NOMO-1 treated with DMSO at 0.1 percent for 48 hours (cell line): ENCODE results near the gene C6orf132.

Source experiments
- DNase-seq: peaks from one replicate; lab custom pipeline; 2025; ENCODE audit not compliant: unreplicated experiment; lab: John Stamatoyannopoulos, UW

C6orf132 gene

DNA sequence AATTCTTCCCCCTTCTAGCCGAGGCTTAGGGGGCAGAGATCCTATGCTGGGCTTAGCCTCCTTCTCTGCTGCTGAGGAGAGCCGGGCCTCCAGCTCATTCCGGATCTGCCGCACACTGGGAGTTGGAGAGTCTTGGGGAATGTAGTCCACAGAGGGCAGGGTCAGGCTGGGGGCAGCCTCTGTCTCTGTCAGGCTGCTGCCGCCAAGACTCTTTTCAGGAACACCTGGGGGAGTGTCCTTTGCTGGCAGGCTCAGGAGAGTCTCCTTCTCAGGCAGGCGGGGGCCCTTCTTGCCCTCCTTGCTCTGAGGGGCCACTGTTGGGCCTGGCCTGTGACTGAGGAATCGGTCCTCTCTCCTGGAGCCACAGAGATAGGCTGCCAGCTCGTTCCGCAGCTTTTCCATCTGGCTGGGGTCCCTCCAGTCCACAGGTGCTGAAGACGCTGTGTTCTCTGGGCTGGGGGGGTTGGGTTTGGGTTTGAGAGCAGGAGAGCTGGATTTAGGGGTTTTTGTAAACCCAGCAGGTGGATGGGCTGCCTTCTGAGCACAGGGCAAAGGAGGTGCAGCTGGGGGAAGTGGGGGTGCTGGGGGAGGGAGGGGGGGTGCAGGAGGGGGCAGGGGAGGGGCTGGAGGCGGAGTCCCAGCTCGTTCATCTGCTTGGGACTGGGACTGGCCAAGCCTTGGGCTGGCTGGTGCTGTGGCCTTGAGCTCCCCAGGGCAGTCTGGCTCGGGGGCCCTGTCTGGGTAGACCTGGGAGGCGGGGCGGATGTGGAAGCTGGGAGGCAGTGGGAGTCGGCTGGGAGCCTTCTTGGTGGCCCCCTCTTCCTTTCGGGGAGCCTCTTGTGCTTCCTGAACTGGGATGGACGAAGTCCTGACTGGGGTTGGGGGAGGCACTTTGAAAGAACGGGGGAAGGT, 36.1 kb downstream of the C6orf132 start:
- DNase-seq, result no peak

- no peak for DNase-seq
Measured at GRCh38 chr6:42105709-42106108, 36.7 kb downstream of the C6orf132 start.

DNA sequence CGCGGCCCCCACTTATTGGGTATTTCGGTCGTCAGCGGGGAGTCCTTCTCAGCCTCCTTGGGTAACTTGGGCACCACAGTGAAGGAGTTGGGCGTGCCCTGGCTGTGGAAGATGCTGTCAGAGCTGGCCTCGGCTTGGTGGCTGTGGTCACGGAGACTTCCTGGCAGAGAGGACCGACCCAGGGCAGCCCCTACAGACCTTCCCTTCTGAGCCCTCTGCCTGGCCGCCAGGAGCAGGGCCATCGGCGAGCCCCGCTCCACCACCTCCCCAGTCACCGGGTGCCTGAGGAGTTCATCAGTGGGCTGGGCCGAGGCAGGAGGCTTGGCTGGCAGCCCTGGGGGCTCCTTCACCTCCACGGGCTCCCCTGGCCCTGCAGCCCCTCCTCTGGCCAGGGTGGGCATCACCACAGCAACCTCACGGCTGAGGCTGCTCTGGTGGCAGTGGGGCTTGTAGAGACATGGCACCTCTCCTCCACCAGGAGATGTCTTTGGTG, 37.2 kb downstream of the C6orf132 start:
- no peak for DNase-seq

DNA sequence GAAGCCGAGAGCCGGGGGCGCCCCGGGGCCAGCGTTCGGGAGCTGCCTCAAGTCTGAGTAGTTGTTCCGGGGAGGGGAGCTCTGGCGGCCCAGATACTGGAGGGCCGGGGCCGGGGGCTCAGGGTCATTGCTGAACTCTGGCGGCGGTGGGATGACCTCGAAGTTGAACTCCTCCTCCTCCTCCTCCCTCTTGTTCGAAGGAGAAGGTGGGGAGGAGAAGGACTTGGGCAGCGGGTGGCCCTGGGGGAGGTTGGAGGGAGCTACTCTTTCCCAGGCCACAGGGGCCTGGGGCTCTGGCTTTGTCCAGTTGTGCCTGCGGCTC, 37.7 kb downstream of the C6orf132 start:
- DNase-seq, result peak; percentile 27

GRCh38 chr6:42104095-42104803, 38.2 kb downstream of the C6orf132 start:
- DNase-seq, result peak; percentile 66

GRCh38 chr6:42103753-42104094, 38.7 kb downstream of the C6orf132 start:
- no peak for DNase-seq

DNA sequence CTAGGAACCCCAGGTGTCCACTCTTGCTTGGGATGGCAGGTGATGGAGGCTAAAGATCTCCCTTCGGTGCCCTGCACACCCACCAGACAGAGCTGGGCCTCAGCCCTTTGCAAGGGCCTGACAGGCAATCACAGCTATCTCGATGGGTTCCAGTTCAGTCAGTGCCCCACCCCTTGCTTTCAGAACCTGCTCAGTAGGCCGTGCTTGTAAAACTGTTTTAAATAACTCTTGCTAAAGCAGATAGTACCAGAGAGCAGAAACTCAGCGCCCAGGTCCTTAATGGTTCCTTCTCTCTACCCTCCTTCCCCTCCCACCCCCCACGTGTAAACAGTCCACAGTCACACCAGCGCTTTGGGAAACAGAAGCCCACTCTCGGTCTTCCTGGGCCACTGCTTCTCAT, 39.2 kb downstream of the C6orf132 start:
- no peak for DNase-seq

GRCh38 chr6:42101186-42101657, 41.2 kb downstream of the C6orf132 start:
- DNase-seq, result no peak

- DNase-seq, result no peak
Measured at GRCh38 chr6:42100029-42100901, 42.2 kb downstream of the C6orf132 start.

GRCh38 chr6:42099340-42100028, 42.9 kb downstream of the C6orf132 start:
- DNase-seq, result no peak

DNA sequence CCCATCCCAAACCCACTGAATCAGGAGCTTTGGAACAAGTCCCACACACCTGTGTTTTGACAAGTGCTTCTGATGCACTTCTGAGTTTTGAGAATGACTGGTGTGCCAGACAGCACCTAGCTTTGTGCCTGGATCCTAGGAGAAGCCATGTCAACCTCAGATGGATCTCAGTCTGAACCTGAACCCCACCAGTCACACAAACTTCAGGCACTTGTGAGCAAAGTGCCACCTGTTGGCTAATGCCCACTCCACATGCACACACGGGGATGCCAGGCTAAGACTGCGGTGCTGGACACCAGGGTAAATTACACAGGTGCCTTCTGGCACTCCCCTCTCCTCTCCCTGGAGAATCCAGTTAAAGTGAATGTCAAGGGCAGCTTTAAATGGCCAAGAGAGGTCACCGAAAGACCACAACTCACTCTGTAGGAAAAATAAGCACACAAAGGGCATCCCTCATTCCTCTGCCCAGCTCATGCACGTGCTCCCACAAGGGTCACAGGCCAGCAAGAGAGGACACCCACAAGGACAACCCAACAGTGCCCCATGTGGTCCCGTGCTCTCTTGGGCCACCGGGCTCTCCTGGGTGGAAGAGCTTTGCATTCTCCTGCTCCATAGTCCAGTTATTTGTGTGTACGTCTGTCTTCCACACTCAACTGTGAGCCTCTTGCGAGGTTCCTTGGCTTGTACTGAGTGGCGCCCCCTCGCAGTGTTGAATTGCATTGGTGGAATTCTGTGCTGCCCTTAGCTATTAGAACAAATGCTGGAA, 46.5 kb downstream of the C6orf132 start:
- no peak for DNase-seq

DNA sequence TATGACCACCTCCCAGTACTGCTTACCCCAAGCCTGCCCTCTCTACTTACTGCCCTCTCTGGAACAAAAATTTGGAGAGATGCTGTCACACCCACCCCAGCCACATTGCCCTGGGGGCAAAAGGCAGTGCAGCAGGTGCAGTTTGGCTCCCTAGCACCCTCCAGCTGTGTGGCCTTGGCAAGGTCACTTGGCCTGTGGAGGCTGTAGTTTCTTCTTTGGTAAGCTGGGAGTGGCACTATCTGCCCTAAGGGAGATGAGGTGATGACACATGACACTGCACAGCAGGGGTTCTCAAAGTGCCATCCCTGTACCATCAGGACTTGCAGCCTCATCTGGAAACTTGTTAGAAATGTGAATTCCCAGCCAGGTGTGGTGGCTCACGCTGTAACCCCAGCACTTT, 47.3 kb downstream of the C6orf132 start:
- no peak for DNase-seq

GRCh38 chr6:42093582-42094329, 48.7 kb downstream of the C6orf132 start:
- DNase-seq, result no peak

DNA sequence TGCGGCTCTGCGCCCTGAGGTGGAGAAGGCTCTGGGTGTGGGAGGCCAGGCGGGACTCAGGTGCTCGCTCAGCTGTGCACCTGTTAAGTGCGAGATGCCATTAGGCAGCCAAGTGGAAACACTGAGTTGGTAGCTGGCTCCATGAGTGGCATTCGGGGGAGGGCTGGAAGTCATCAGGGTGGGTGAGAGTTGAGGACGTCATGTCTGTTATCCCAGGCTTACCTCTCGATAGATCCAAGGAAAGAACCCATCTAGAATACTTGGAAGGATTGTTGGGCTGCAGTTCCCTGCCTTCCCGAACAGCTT, 50.7 kb downstream of the C6orf132 start:
- no peak for DNase-seq

- no peak for DNase-seq
Measured at GRCh38 chr6:42090819-42091717, 51.4 kb downstream of the C6orf132 start.

DNA sequence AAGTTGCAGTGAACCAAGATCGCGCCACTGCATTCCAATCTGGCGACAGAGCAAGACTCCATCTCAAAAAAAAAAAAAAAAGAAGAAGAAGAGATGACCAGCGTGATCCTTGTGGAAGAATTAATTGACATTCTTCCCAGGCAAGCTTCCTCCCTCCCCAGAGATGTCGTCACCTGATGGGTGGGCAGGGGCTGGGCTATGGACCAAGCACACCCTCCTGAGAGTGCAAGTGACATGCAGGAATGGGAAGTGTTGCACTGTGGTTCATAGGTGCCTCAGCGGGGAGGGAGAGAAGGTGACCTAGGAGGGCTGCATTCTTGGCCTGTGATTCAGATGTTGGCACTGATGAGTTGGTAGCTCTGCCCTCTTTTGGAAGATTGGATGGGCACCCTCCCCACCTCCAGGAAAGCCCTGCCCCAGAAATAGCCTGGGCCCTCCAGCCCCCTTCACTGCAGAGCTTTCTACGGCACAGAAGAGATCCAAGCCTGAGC, 54.3 kb downstream of the C6orf132 start:
- DNase-seq, result no peak

DNA sequence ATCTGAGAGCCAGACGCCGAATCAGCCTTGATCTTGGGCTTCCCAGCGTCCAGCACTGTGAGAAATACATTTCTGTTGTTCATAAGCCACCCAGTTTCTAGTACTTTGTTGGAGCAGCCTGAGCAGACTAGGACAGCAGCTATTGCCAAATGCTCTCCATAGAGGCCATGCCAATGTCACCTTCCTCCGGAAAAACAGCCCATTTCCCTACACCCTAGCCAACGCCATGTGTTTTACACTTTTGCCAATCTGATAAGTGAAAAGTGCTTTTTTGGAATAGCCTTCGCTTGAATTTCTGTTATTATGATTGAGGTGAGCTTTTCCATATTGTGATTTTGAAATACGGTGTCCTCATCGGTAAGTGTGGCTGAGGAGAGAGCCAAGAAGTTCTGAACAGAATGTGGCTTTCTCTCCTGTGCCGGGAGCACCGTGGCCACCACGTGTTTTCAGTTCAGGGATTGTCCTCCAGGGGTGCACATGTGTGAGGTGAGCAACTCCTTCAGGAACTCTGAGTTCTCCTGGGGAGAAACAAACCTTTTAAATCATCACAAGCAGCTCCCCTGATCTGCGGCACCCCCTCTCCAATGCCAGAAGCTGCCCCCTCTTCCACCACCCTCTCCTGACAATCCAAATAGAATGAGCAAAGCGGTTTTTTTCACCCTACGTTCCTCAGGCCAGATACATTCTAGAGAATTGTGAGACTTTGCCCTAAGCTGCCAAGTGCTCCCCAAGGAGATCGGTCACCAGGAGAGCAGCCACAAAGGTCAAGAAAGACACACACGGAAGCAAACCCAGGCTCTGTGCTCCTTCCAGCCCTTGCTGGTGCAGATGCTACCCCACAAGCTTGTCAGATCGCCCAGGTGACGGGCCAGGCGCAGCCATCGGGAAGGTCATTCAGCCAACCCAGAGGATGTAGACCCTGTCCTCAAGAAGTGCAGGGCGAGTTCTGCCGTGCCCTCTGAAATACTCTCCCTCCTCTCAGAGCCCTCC, 56.1 kb downstream of the C6orf132 start:
- no peak for DNase-seq
